HCT116 (cell line): ENCODE data around the gene RUFY1. TPM values are rescaled to one million over a fixed set of nuclear protein-coding genes. Genes with fewer than 3 reads are reported as not detected.
A peak's percentile ranks its signal among the peaks of the same experiment; 100 is the strongest.
"Not testable (repeated sequence)": the region's sequence is repeated elsewhere in the genome, so short reads cannot be mapped to it uniquely, and the experiment has no call there.

Source experiments
- ATAC-seq: fragments of 200-7000 bp; cut with Tn5 transposase; 2 replicates; pipeline ENCODE4 v1.9.1; 2020; ENCODE audit warnings: mild to moderate bottlenecking, moderate library complexity
- BruUV-seq: library from RNA; stranded (reverse); fragments of 400-500 nt; replicated peaks from 2 replicates; lab custom pipeline; 2021; lab: Mats Ljungman, UMichigan
- CTCF ChIA-PET: fragments of 300-600 bp; sonication (Branson Sonifier 250); formaldehyde crosslinking; loops from one replicate; lab custom pipeline; 2021; ENCODE audit warnings: antibody characterized with exemption; lab: Charles Lee
- POLR2A ChIA-PET: fragments of 300-600, 350-600 bp; sonication (Branson Sonifier 250); formaldehyde crosslinking; loops from one replicate; lab custom pipeline; 2021; ENCODE audit warnings: antibody characterized with exemption; lab: Charles Lee
- RAD21 ChIA-PET, 2 experiments: fragments of 300-600 bp; sonication (Branson Sonifier 250); formaldehyde crosslinking; loops; one replicate each; lab custom pipeline; 2023; ENCODE audit warnings: low total read pairs in 2 of 2; ENCODE audit not compliant: uncharacterized antibody in 2 of 2, unreplicated experiment in 2 of 2, low non-redundant PET in 1 of 2; lab: Charles Lee
- DNase-seq: peaks from one replicate; pipeline ENCODE4 v3.0.0-alpha.2; 2010; ENCODE audit warnings: low read depth, low spot score
- H2AFZ ChIP-seq: fragments of 200-600 bp; shearing (Covaris generic), sonication (generic); 2 replicates; pipeline ENCODE4 v1.6.1; 2017; ENCODE audit warnings: low read depth, mixed run types, mixed read lengths, antibody characterized with exemption, low read length; ENCODE audit not compliant: poor library complexity, severe bottlenecking
- H3K27ac ChIP-seq: 2 replicates; pipeline ENCODE4 v1.5.1; 2012; ENCODE audit warnings: low read depth, low read length
- H3K27me3 ChIP-seq: fragments of 200-600 bp; sonication (generic); 2 replicates; pipeline ENCODE4 v1.6.1; 2016; ENCODE audit warnings: mixed run types, low read length, mixed read lengths; ENCODE audit not compliant: insufficient read depth
- H3K36me3 ChIP-seq, 2 experiments: fragments of 200-500 bp in 1 of 2; fragments of 200-600 bp in 1 of 2; sonication (Bioruptor generic) in 1 of 2; sonication (generic) in 1 of 2; 2 replicates each; pipeline versions ENCODE4 v1.5.1 to v1.6.1; 2014 to 2016; ENCODE audit warnings: low read length in 2 of 2, inconsistent platforms in 1 of 2, mixed read lengths in 1 of 2, mixed run types in 1 of 2; ENCODE audit not compliant: insufficient read depth in 2 of 2, control insufficient read depth in 1 of 2
- H3K4me1 ChIP-seq, 2 experiments: fragments of 200-600 bp in 1 of 2; sonication (generic) in 1 of 2; 2 replicates each; pipeline versions ENCODE4 v1.5.1 to v1.6.1; 2012 to 2017; ENCODE audit warnings: low read length in 2 of 2, inconsistent platforms in 1 of 2, mild to moderate bottlenecking in 1 of 2, mixed read lengths in 1 of 2, mixed run types in 1 of 2, moderate library complexity in 1 of 2; ENCODE audit not compliant: insufficient read depth in 2 of 2, control insufficient read depth in 1 of 2
- H3K4me2 ChIP-seq: fragments of 200-600 bp; sonication (generic); 2 replicates; pipeline ENCODE4 v1.6.1; 2017; ENCODE audit warnings: mixed run types, low read length, mixed read lengths
- H3K4me3 ChIP-seq, 2 experiments: fragments of 200-600 bp in 1 of 2; sonication (generic) in 1 of 2; replicated peaks in 1 of 2; 2 replicates each; pipeline ENCODE4 v1.5.1; 2011 to 2016; ENCODE audit warnings: low read length in 2 of 2, control low read depth in 1 of 2, low read depth in 1 of 2, mild to moderate bottlenecking in 1 of 2, mixed read lengths in 1 of 2, mixed run types in 1 of 2
- H3K79me2 ChIP-seq: fragments of 200-600 bp; sonication (generic); 2 replicates; pipeline ENCODE4 v1.6.1; 2017; ENCODE audit warnings: mild to moderate bottlenecking, mixed run types, low read length, moderate library complexity, mixed read lengths; ENCODE audit not compliant: insufficient read depth
- H3K9ac ChIP-seq: fragments of 200-600 bp; sonication (generic); 2 replicates; pipeline ENCODE4 v1.6.1; 2016; ENCODE audit warnings: low read length, mixed read lengths
- H3K9me2 ChIP-seq: fragments of 200-600 bp; sonication (generic), shearing (Covaris generic); 2 replicates; pipeline ENCODE4 v1.6.1; 2017; ENCODE audit warnings: mixed run types, mild to moderate bottlenecking, moderate library complexity; ENCODE audit not compliant: insufficient read depth
- H3K9me3 ChIP-seq, 2 experiments: fragments of 200-500 bp in 1 of 2; fragments of 200-600 bp in 1 of 2; sonication (Bioruptor generic) in 1 of 2; sonication (generic) in 1 of 2; 2 replicates each; pipeline ENCODE4 v1.6.1; 2014 to 2017; ENCODE audit warnings: low read length in 2 of 2, mixed read lengths in 2 of 2, inconsistent platforms in 1 of 2, low read depth in 1 of 2, mild to moderate bottlenecking in 1 of 2, mixed run types in 1 of 2, moderate library complexity in 1 of 2; ENCODE audit not compliant: control insufficient read depth in 1 of 2, insufficient read depth in 1 of 2
- H4K20me1 ChIP-seq: fragments of 200-600 bp; sonication (generic), shearing (Covaris generic); 2 replicates; pipeline ENCODE4 v1.6.1; 2017; ENCODE audit warnings: mixed run types, mild to moderate bottlenecking, moderate library complexity; ENCODE audit not compliant: insufficient read depth
- RAD21 ChIP-seq: IDR thresholded peaks from 2 replicates; pipeline ENCODE4 v1.6.1; 2012; ENCODE audit warnings: low read depth, mild to moderate bottlenecking
- intact Hi-C: fragments of 100-400 bp; cut with micrococcal nuclease; formaldehyde crosslinking; loops from 2 replicates; pipeline ENCODE4 v1.10.0; 2022
- total RNA-seq: library from RNA; stranded (reverse); gene quantifications from one replicate; pipeline ENCODE4 v1.2.1, GENCODE V29; 2021; ENCODE audit not compliant: unreplicated experiment
- TF ChIP-seq, protein P1 (sequence below), 3 experiments: fragments of 200-600 bp in 1 of 3; sonication (generic) in 1 of 3; IDR thresholded peaks in 2 of 3; conservative IDR thresholded peaks in 1 of 3; 2 replicates each; pipeline ENCODE4 v1.5.1; 2012 to 2017; ENCODE audit warnings: low read depth in 2 of 3, low read length in 2 of 3, antibody characterized with exemption in 1 of 3, borderline replicate concordance in 1 of 3, control low read depth in 1 of 3, mild to moderate bottlenecking in 1 of 3, mixed read lengths in 1 of 3, mixed run types in 1 of 3, moderate library complexity in 1 of 3; ENCODE audit not compliant: insufficient read depth in 1 of 3

Gene RUFY1
- total RNA-seq, 1 experiment from 2014 or later, result 32.9 TPM

DNA sequence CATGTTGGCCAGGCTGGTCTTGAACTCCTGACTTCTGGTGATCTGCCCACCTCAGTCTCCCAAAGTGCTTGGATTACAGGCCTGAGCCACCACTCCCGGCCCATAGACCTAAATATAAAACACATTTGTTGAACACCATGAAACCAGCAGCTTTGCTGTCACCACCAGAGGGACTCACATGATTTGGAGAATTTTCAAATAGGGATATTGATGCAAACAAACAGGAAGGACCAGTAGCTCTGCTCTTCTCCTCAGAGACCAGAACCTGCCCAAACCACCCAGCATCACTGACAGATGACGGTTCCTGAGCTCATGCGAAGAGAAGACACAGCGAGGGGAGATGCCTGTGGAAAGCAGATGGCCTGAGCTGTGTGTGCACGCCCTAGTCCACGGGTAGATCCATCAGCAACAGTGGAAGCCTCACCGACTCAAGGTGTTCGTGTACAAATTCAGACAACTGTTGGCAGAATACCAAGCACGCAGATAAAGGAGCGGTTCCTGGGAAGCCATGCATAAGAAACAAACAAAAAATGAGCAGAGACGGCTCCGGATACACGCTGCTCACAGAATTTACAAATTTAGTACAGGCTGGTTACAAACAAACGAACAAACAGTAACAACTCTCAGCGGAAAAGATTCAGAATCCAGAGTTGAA lies 30.8 kb upstream of the RUFY1 start:
- BruUV-seq, H3K9me2 ChIP-seq, DNase-seq, H3K27ac ChIP-seq, H3K79me2 ChIP-seq, H3K4me1 ChIP-seq, H3K27me3 ChIP-seq, H3K9ac ChIP-seq, POLR2A ChIA-PET, intact Hi-C loops, RAD21 ChIA-PET, H4K20me1 ChIP-seq, CTCF ChIA-PET, H3K4me3 ChIP-seq, H3K4me2 ChIP-seq, H3K36me3 ChIP-seq, H3K9me3 ChIP-seq, H2AFZ ChIP-seq: not testable (repeated sequence)
- ATAC-seq, result peak; percentile 58
- TF ChIP-seq, protein P1, sequence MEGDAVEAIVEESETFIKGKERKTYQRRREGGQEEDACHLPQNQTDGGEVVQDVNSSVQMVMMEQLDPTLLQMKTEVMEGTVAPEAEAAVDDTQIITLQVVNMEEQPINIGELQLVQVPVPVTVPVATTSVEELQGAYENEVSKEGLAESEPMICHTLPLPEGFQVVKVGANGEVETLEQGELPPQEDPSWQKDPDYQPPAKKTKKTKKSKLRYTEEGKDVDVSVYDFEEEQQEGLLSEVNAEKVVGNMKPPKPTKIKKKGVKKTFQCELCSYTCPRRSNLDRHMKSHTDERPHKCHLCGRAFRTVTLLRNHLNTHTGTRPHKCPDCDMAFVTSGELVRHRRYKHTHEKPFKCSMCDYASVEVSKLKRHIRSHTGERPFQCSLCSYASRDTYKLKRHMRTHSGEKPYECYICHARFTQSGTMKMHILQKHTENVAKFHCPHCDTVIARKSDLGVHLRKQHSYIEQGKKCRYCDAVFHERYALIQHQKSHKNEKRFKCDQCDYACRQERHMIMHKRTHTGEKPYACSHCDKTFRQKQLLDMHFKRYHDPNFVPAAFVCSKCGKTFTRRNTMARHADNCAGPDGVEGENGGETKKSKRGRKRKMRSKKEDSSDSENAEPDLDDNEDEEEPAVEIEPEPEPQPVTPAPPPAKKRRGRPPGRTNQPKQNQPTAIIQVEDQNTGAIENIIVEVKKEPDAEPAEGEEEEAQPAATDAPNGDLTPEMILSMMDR (IDR thresholded peaks at IDR 0.05 in 2 of 3, conservative IDR thresholded peaks at IDR 0.05 in 1 of 3; ENCODE audit: borderline replicate concordance in 1 of 3, insufficient read depth in 1 of 3, low read depth in 2 of 3, low read length in 2 of 3), result 0 out of 6 replicates have a peak, but pooled peaks of 1 of the 3 experiments have one; percentile 8
- TF ChIP-seq RAD21, result peak; percentile 23; the same call in 1 of the 2 replicates

GRCh38 chr5:179522107-179522506 lies 28.2 kb upstream of the RUFY1 start:
- H3K4me3 ChIP-seq, BruUV-seq, H3K79me2 ChIP-seq, H3K36me3 ChIP-seq, H3K4me2 ChIP-seq, H2AFZ ChIP-seq, H3K27me3 ChIP-seq, CTCF ChIA-PET, H4K20me1 ChIP-seq, ATAC-seq, H3K9me3 ChIP-seq, H3K27ac ChIP-seq, POLR2A ChIA-PET, RAD21 ChIA-PET, intact Hi-C loops, H3K9me2 ChIP-seq, H3K9ac ChIP-seq, DNase-seq, H3K4me1 ChIP-seq: not testable (repeated sequence)
